Mammary epithelial cell (primary cell): ENCODE data around the gene FBXO8.

Experiments used
- EZH2 ChIP-seq: IDR thresholded peaks from 2 replicates; pipeline ENCODE4 v1.6.1; 2012; ENCODE audit warnings: low read length, inconsistent platforms, borderline replicate concordance
- TF ChIP-seq, protein P1 (sequence below), 2 donors: IDR thresholded peaks in 1 of 2; conservative IDR thresholded peaks in 1 of 2; 2 replicates each; pipeline ENCODE4 v1.5.1; 2011 to 2012; ENCODE audit warnings: inconsistent platforms in 2 of 2, low read length in 2 of 2, mild to moderate bottlenecking in 2 of 2, control low read depth in 1 of 2, low read depth in 1 of 2; ENCODE audit not compliant: insufficient read depth in 1 of 2; ENCODE audit errors: extremely low read depth in 1 of 2

- TF ChIP-seq, protein P1, sequence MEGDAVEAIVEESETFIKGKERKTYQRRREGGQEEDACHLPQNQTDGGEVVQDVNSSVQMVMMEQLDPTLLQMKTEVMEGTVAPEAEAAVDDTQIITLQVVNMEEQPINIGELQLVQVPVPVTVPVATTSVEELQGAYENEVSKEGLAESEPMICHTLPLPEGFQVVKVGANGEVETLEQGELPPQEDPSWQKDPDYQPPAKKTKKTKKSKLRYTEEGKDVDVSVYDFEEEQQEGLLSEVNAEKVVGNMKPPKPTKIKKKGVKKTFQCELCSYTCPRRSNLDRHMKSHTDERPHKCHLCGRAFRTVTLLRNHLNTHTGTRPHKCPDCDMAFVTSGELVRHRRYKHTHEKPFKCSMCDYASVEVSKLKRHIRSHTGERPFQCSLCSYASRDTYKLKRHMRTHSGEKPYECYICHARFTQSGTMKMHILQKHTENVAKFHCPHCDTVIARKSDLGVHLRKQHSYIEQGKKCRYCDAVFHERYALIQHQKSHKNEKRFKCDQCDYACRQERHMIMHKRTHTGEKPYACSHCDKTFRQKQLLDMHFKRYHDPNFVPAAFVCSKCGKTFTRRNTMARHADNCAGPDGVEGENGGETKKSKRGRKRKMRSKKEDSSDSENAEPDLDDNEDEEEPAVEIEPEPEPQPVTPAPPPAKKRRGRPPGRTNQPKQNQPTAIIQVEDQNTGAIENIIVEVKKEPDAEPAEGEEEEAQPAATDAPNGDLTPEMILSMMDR (conservative IDR thresholded peaks at IDR 0.05 in 1 of 2, IDR thresholded peaks at IDR 0.05 in 1 of 2; ENCODE audit: extremely low read depth in 1 of 2, insufficient read depth in 1 of 2, low read depth in 1 of 2, low read length in 2 of 2): no peak
- no peak for TF ChIP-seq EZH2
Measured at GRCh38 chr4:174215961-174216680, 67.3 kb downstream of the FBXO8 start.
